HEK293 (cell line): ENCODE results near the gene MNT.

Experiments used
- CTCF ChIA-PET: fragments of 350-600 bp; formaldehyde crosslinking; extraction: SDS; loops from one replicate; lab custom pipeline; 2021; ENCODE audit warnings: antibody characterized with exemption; lab: Yijun Ruan, JAX
- POLR2A ChIA-PET: fragments of 300-600 bp; formaldehyde crosslinking; extraction: SDS; loops from one replicate; lab custom pipeline; 2020; ENCODE audit warnings: antibody characterized with exemption, inconsistent platforms; lab: Yijun Ruan, JAX
- H3K27ac ChIP-seq: fragments of 200-500 bp; sonication (Bioruptor generic); 2 replicates; pipeline ENCODE4 v1.5.1; 2014; ENCODE audit warnings: low read depth, low read length, control low read depth, inconsistent platforms; ENCODE audit errors: extremely low read depth
- H3K36me3 ChIP-seq, 2 experiments: fragments of 200-500 bp in 1 of 2; sonication (Bioruptor generic) in 1 of 2; 1 replicate in 1 of 2; 2 replicates in 1 of 2; pipeline ENCODE4 v1.5.1; 2014 to 2017; ENCODE audit warnings: inconsistent platforms in 2 of 2, low read length in 2 of 2; ENCODE audit not compliant: control insufficient read depth in 2 of 2, insufficient read depth in 1 of 2
- H3K4me1 ChIP-seq: fragments of 200-500 bp; sonication (Bioruptor generic); 2 replicates; pipeline ENCODE4 v1.5.1; 2014; ENCODE audit warnings: mild to moderate bottlenecking, low read length, inconsistent platforms; ENCODE audit not compliant: control insufficient read depth, insufficient read depth
- H3K4me3 ChIP-seq: 2 replicates; pipeline ENCODE4 v1.5.1; 2011; ENCODE audit warnings: low read depth, mild to moderate bottlenecking, control low read depth, low read length, moderate library complexity
- H3K9me3 ChIP-seq: fragments of 200-500 bp; sonication (Bioruptor generic); 2 replicates; pipeline ENCODE4 v1.5.1; 2014; ENCODE audit warnings: low read depth, low read length, inconsistent platforms; ENCODE audit not compliant: control insufficient read depth, insufficient read depth
- HOXC10 ChIP-seq: sonication (generic); formaldehyde crosslinking; IDR thresholded peaks from 2 replicates; pipeline ENCODE4 v1.8.1; 2023; ENCODE audit warnings: mild to moderate bottlenecking, missing genetic modification reagents
- IKZF3 ChIP-seq: fragments of 450-650 bp; IDR thresholded peaks from 2 replicates; pipeline ENCODE4 v1.5.0; 2018; ENCODE audit warnings: missing biosample characterization, mild to moderate bottlenecking, missing genetic modification characterization, moderate library complexity
- MYNN ChIP-seq: fragments of 450-650 bp; formaldehyde crosslinking; IDR thresholded peaks from 2 replicates; pipeline ENCODE4 v1.5.1; 2016; ENCODE audit warnings: missing biosample characterization, missing genetic modification characterization, borderline replicate concordance
- MZF1 ChIP-seq: fragments of 450-650 bp; formaldehyde crosslinking; IDR thresholded peaks from 2 replicates; pipeline ENCODE4 v1.5.1; 2017; ENCODE audit warnings: missing biosample characterization, missing genetic modification characterization, borderline replicate concordance
- RBAK ChIP-seq: fragments of 450-650 bp; formaldehyde crosslinking; IDR thresholded peaks from 2 replicates; pipeline ENCODE4 v1.5.1; 2016; ENCODE audit warnings: missing biosample characterization, missing genetic modification characterization
- ZFP41 ChIP-seq: fragments of 450-650 bp; formaldehyde crosslinking; IDR thresholded peaks from 2 replicates; pipeline ENCODE4 v1.5.1; 2016; ENCODE audit warnings: missing biosample characterization, missing genetic modification characterization, borderline replicate concordance
- ZNF10 ChIP-seq: fragments of 450-650 bp; formaldehyde crosslinking; IDR thresholded peaks from 2 replicates; pipeline ENCODE4 v1.5.1; 2017; ENCODE audit warnings: missing biosample characterization, missing genetic modification characterization
- ZNF121 ChIP-seq: fragments of 450-650 bp; formaldehyde crosslinking; IDR thresholded peaks from 2 replicates; pipeline ENCODE4 v1.5.1; 2016; ENCODE audit warnings: missing biosample characterization, missing genetic modification characterization
- ZNF239 ChIP-seq: fragments of 450-650 bp; formaldehyde crosslinking; IDR thresholded peaks from 2 replicates; pipeline ENCODE4 v1.5.1; 2016; ENCODE audit warnings: missing biosample characterization, missing genetic modification characterization
- ZNF248 ChIP-seq: fragments of 450-650 bp; formaldehyde crosslinking; IDR thresholded peaks from 2 replicates; pipeline ENCODE4 v1.5.1; 2017; ENCODE audit warnings: missing biosample characterization, missing genetic modification characterization
- ZNF302 ChIP-seq: fragments of 450-650 bp; formaldehyde crosslinking; IDR thresholded peaks from 2 replicates; pipeline ENCODE4 v1.5.1; 2016; ENCODE audit warnings: missing biosample characterization, missing genetic modification characterization, low read depth
- ZNF324 ChIP-seq: fragments of 450-650 bp; formaldehyde crosslinking; IDR thresholded peaks from 2 replicates; pipeline ENCODE4 v1.5.1; 2016; ENCODE audit warnings: missing biosample characterization, missing genetic modification characterization
- ZNF341 ChIP-seq: fragments of 450-650 bp; formaldehyde crosslinking; IDR thresholded peaks from 2 replicates; pipeline ENCODE4; 2016; ENCODE audit warnings: low read depth, missing biosample characterization, missing genetic modification characterization
- ZNF529 ChIP-seq: fragments of 450-650 bp; formaldehyde crosslinking; IDR thresholded peaks from 2 replicates; pipeline ENCODE4 v1.5.1; 2017; ENCODE audit warnings: missing genetic modification characterization, missing biosample characterization; ENCODE audit not compliant: insufficient replicate concordance
- ZNF571 ChIP-seq: fragments of 450-650 bp; formaldehyde crosslinking; IDR thresholded peaks from 2 replicates; pipeline ENCODE4 v1.5.0; 2017; ENCODE audit warnings: missing biosample characterization, missing genetic modification characterization
- ZNF664 ChIP-seq: fragments of 450-650 bp; formaldehyde crosslinking; IDR thresholded peaks from 2 replicates; pipeline ENCODE4 v1.5.1; 2016; ENCODE audit warnings: missing biosample characterization, missing genetic modification characterization
- ZNF76 ChIP-seq: fragments of 450-650 bp; formaldehyde crosslinking; IDR thresholded peaks from 2 replicates; pipeline ENCODE4; 2016; ENCODE audit warnings: low read depth, missing biosample characterization, missing genetic modification characterization, borderline replicate concordance
- TF ChIP-seq, protein P1 (sequence below): fragments of 450-650 bp; IDR thresholded peaks from 2 replicates; pipeline ENCODE4 v1.5.1; 2018; ENCODE audit warnings: missing biosample characterization, missing genetic modification characterization
- TF ChIP-seq, protein P2 (sequence below): fragments of 450-650 bp; formaldehyde crosslinking; IDR thresholded peaks from 2 replicates; pipeline ENCODE4 v1.5.1; 2016; ENCODE audit warnings: missing biosample characterization, missing genetic modification characterization
- TF ChIP-seq, protein P3 (sequence below): fragments of 450-650 bp; formaldehyde crosslinking; IDR thresholded peaks from 2 replicates; pipeline ENCODE4 v1.5.1; 2016; ENCODE audit warnings: missing biosample characterization, missing genetic modification characterization, low read depth
- TF ChIP-seq, protein P4 (sequence below): fragments of 450-650 bp; formaldehyde crosslinking; IDR thresholded peaks from 2 replicates; pipeline ENCODE4 v1.5.1; 2016; ENCODE audit warnings: missing biosample characterization, missing genetic modification characterization

MNT gene

DNA sequence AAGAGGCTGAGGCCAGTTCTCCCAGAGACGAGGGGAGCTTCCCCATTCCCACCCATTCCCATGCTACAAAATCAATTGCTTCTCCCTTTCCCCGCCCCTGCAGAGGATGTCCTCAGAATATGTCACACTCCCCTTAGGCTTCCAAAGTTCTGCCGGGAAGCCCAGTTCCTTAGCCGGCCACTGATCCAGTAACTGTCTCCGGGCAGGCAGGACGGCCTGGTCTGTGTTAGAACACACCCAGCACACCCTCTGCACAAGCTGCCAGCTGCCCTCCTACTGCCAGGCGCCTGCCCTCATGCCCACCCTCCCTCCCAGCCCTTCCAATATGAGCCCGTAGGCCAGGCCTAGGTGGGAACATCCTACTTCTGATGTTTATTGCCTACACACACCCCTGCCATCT is 32.5 kb downstream of the MNT start:
- Histone ChIP-seq H3K4me1 (no peaks in the 10 kb centered on the region; the same call in 1 of the 2 replicates), H3K27ac (no peak overlapping the region), H3K4me3 (no peak overlapping the region), H3K9me3 (no peaks in the 10 kb centered on the region), H3K36me3 (peaks cover 0 to 55% of the 10 kb centered on the region in 2 experiments; a peak in 1 of 3 replicates)
- CTCF ChIA-PET, result interaction anchor here (1.3 to 8.6 kb wide), 6 partner anchors 9 to 123 kb away, joined by 5 to 63 read pairs (median 14); no protein-coding TSS in a partner anchor
- TF ChIP-seq ZNF10 (tag by site-specific recombination), result no peak
- no peak for TF ChIP-seq ZNF529 (tag by site-specific recombination)
- no peak for TF ChIP-seq ZNF664 (tag by site-specific recombination)
- TF ChIP-seq ZNF248, result no peak
- no peak for TF ChIP-seq HOXC10 (CRISPR knock-in tag)
- TF ChIP-seq ZFP41 (tag by site-specific recombination), result no peak
- POLR2A ChIA-PET, result no interaction called here

DNA sequence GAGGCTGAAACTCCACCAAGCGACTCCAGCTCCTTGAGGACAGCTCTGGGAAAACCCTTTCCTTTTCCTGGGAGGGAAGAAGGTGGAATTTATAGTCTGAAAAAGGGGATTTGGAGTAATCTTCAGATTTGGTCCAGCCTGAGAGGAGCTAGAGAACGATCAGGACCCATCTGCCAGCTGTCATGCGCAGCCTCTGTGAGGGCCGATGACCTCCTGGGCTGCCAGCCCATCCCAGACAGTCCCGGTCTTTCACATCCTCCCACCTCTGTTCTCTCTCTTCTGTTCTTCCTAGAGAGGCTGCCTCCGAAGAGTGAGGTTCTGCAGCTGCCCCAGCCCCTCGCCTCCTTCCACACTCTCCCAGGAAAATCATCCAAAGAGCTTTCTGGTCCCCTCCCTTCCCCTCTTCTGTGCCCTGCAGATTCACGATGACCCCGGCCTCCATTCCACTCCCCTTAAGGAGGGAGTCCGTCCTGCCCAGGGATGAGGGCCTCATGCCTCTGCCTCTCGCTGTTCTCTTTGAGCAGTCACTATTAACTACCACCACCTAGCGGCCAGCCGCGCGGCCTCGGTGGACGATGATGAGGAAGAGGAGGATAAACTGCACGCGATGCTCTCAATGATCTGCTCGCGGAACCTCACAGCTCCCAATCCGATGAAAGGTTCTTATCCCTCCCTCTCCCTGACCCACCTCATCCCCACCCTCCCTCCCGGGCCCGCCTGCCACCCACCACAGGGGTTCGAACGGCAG is 33.9 kb downstream of the MNT start:
- no peak for TF ChIP-seq ZNF341 (tag by site-specific recombination)
- no peak for TF ChIP-seq IKZF3 (tag by site-specific recombination)
- TF ChIP-seq, protein P1, sequence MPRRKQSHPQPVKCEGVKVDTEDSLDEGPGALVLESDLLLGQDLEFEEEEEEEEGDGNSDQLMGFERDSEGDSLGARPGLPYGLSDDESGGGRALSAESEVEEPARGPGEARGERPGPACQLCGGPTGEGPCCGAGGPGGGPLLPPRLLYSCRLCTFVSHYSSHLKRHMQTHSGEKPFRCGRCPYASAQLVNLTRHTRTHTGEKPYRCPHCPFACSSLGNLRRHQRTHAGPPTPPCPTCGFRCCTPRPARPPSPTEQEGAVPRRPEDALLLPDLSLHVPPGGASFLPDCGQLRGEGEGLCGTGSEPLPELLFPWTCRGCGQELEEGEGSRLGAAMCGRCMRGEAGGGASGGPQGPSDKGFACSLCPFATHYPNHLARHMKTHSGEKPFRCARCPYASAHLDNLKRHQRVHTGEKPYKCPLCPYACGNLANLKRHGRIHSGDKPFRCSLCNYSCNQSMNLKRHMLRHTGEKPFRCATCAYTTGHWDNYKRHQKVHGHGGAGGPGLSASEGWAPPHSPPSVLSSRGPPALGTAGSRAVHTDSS (tag by site-specific recombination), result peak; percentile 80
- no peak for TF ChIP-seq MZF1 (tag by site-specific recombination)
- TF ChIP-seq, protein P2, sequence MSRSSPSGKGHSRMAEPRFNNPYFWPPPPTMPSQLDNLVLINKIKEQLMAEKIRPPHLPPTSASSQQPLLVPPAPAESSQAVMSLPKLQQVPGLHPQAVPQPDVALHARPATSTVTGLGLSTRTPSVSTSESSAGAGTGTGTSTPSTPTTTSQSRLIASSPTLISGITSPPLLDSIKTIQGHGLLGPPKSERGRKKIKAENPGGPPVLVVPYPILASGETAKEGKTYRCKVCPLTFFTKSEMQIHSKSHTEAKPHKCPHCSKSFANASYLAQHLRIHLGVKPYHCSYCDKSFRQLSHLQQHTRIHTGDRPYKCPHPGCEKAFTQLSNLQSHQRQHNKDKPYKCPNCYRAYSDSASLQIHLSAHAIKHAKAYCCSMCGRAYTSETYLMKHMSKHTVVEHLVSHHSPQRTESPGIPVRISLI (tag by site-specific recombination), result no peak
- TF ChIP-seq ZNF239 (tag by site-specific recombination), result no peak
- TF ChIP-seq ZNF571 (tag by site-specific recombination), result no peak
- no peak for TF ChIP-seq ZNF121 (tag by site-specific recombination)
- POLR2A ChIA-PET, result no interaction called here
- Histone ChIP-seq H3K4me3 (no peak overlapping the region), H3K27ac (no peak overlapping the region), H3K4me1 (no peaks in the 10 kb centered on the region; the same call in 1 of the 2 replicates), H3K36me3 (peaks cover 0 to 54% of the 10 kb centered on the region in 2 experiments; a peak in 1 of 3 replicates), H3K9me3 (no peaks in the 10 kb centered on the region)
- CTCF ChIA-PET, result interaction anchor here (0.5 to 8.6 kb wide), 6 partner anchors 9 to 188 kb away, joined by 3 to 63 read pairs (median 9); no protein-coding TSS in a partner anchor

DNA sequence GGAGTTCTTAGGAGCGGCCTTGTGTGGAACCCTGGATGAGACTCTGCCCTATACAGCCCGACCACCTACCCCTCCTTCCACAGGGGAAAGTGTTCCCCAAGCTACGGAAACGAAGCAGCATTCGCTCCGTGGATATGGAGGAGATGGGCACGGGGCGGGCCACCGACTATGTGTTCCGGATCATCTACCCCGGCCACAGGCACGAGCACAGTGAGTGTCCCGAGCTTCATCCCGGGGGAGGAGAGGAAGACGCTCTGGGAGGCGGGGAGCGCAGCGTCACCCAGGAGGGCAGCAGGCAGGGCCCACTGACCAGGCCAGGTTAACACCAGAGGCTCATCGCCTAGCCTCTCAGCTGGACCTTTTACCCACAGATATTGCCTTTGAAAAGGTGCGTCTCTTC is 35.7 kb downstream of the MNT start:
- Histone ChIP-seq H3K9me3 (no peaks in the 10 kb centered on the region), H3K4me1 (no peaks in the 10 kb centered on the region; the same call in 1 of the 2 replicates), H3K36me3 (peaks cover 0 to 48% of the 10 kb centered on the region in 2 experiments; a peak in 1 of 3 replicates), H3K27ac (no peak overlapping the region), H3K4me3 (no peak overlapping the region)
- CTCF ChIA-PET, result interaction anchor here (0.6 to 4.2 kb wide), 5 partner anchors 12 to 182 kb away, joined by 3 to 20 read pairs (median 6); no protein-coding TSS in a partner anchor
- POLR2A ChIA-PET, result no interaction called here
- TF ChIP-seq ZNF302 (tag by site-specific recombination), result no peak
- no peak for TF ChIP-seq RBAK (tag by site-specific recombination)
- TF ChIP-seq, protein P3, sequence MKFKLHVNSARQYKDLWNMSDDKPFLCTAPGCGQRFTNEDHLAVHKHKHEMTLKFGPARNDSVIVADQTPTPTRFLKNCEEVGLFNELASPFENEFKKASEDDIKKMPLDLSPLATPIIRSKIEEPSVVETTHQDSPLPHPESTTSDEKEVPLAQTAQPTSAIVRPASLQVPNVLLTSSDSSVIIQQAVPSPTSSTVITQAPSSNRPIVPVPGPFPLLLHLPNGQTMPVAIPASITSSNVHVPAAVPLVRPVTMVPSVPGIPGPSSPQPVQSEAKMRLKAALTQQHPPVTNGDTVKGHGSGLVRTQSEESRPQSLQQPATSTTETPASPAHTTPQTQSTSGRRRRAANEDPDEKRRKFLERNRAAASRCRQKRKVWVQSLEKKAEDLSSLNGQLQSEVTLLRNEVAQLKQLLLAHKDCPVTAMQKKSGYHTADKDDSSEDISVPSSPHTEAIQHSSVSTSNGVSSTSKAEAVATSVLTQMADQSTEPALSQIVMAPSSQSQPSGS (tag by site-specific recombination), result no peak
- TF ChIP-seq, protein P4, sequence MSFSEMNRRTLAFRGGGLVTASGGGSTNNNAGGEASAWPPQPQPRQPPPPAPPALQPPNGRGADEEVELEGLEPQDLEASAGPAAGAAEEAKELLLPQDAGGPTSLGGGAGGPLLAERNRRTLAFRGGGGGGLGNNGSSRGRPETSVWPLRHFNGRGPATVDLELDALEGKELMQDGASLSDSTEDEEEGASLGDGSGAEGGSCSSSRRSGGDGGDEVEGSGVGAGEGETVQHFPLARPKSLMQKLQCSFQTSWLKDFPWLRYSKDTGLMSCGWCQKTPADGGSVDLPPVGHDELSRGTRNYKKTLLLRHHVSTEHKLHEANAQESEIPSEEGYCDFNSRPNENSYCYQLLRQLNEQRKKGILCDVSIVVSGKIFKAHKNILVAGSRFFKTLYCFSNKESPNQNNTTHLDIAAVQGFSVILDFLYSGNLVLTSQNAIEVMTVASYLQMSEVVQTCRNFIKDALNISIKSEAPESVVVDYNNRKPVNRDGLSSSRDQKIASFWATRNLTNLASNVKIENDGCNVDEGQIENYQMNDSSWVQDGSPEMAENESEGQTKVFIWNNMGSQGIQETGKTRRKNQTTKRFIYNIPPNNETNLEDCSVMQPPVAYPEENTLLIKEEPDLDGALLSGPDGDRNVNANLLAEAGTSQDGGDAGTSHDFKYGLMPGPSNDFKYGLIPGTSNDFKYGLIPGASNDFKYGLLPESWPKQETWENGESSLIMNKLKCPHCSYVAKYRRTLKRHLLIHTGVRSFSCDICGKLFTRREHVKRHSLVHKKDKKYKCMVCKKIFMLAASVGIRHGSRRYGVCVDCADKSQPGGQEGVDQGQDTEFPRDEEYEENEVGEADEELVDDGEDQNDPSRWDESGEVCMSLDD (tag by site-specific recombination), result no peak
- no peak for TF ChIP-seq ZNF76
- TF ChIP-seq MYNN (tag by site-specific recombination), result no peak
- TF ChIP-seq ZNF324, result no peak
